GM13977 (cell line): ENCODE data around the gene MZT2B.
"Not testable (repeated sequence)": the region's sequence is repeated elsewhere in the genome, so short reads cannot be mapped to it uniquely, and the experiment has no call there.

Source experiments
- DNase-seq: peaks from one replicate; pipeline ENCODE4 v3.0.0; 2012; ENCODE audit warnings: low spot score
- in situ Hi-C: fragments of 300-500 bp; cut with MboI; formaldehyde crosslinking; loops from one replicate; pipeline ENCODE4 v1.12.0; 2022; ENCODE audit warnings: low sequenced_read_pairs, low pct_unique_long_range_greater_than_20kb, mixed read lengths, inconsistent platforms; ENCODE audit not compliant: unreplicated experiment
- TF ChIP-seq, protein P1 (sequence below): IDR thresholded peaks from 2 replicates; pipeline ENCODE4 v1.5.1; 2012; ENCODE audit warnings: mild to moderate bottlenecking, control low read depth; ENCODE audit not compliant: insufficient read depth; ENCODE audit errors: extremely low read depth, missing control alignments

Gene MZT2B

DNA sequence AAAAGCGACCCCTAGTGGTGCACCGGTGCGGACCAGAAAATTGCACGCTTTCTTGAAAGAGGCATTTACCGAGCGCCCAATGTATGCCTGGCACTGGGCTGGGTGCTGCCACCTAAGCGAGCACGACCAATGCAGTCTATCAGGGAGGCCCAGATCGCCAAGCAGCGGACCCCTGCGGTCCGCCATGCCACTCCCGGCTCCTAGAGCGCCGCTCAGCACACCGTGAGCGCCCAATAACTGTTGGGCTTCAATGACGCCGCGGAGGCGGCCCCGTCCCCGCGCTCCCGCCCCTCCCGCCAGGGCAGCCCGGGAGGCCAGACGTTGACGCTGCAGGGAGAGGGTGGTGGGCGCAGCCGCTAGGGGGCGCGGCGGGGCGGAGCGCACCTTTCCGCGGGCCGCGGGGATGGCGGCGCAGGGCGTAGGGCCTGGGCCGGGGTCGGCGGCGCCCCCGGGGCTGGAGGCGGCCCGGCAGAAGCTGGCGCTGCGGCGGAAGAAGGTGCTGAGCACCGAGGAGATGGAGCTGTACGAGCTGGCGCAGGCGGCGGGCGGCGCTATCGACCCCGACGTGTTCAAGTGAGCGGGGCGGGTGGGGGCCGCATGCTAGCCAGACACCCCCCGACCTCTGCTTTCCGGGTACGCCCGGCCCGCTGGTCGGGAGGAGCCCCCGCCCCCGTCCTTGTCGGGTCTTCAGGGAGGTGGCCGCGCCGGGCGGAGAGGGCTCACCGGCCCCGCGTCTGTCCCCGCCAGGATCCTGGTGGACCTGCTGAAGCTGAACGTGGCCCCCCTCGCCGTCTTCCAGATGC is at the start of gene MZT2B:
Gene MZT2B, plus strand, starts transcription at position 383 of the 803 bp plus-strand sequence. Its CDS starts 21 bp downstream, at position 404.
- DNase-seq: peak; percentile 95
- in situ Hi-C loops: not testable (repeated sequence)
- TF ChIP-seq, protein P1, sequence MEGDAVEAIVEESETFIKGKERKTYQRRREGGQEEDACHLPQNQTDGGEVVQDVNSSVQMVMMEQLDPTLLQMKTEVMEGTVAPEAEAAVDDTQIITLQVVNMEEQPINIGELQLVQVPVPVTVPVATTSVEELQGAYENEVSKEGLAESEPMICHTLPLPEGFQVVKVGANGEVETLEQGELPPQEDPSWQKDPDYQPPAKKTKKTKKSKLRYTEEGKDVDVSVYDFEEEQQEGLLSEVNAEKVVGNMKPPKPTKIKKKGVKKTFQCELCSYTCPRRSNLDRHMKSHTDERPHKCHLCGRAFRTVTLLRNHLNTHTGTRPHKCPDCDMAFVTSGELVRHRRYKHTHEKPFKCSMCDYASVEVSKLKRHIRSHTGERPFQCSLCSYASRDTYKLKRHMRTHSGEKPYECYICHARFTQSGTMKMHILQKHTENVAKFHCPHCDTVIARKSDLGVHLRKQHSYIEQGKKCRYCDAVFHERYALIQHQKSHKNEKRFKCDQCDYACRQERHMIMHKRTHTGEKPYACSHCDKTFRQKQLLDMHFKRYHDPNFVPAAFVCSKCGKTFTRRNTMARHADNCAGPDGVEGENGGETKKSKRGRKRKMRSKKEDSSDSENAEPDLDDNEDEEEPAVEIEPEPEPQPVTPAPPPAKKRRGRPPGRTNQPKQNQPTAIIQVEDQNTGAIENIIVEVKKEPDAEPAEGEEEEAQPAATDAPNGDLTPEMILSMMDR: peak; percentile 92

DNA sequence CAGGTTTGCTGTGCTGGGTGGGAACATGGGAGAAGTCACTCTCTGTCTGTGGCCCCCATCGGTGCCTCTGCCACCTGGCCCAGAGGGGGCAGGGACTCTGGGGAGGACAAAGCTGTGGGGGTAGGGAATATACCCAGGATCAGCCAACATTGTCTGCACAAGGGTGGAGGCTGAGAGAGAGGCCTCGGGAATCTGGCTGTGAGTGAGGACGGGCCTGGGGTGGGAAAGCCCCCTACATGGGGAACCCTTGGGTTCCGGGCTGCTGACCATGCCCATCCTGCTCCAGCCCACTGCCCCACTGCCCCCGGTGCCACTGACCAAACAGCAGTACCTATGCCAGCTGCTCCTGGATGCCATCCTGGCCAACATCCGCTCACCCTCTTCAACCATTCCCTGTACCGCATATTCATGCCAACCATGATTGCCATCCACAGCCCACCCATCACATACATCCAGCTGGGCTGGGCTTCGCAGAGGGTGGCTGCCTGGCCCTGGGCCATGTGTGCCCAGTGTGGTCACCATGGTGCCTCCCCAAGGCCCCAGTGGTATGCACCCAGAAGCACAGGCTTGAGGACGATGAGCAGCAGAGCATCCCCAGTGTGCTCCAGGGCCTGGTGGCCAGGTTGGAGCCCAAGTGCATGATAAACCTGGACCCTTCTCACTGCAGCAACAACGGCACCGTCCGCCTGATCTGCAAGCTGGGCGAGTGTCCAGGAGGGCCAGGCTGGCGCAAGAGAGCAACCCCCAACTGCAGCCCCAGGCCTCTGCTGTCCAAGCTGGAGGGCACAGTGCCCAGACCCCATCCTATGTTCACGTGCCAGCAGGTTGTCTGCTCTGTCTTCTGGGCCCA is 46.1 kb upstream of the MZT2B start:
- DNase-seq: no peak
- TF ChIP-seq, protein P1: no peak
- in situ Hi-C loops: no loop called here

DNA sequence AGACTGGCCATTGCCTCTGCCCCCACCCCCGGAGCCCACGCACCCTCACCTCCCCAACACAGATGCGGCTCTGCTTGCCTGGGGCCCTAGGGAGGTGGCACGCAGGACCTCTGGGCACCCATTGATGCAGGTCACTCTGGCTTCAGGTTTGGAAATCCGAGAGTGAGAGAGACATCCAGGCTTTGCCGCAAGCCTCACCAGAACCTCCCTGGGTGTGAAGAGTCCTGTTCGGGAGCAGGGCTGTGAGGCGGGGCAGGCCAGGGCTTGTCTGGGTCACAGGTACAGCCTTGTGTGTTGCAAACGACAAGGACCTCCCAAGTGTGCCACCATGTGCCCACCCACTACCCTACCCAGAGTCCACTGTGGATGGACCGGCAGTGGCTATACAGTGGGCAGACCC is 45.5 kb upstream of the MZT2B start:
- DNase-seq, in situ Hi-C loops: not testable (repeated sequence)

- DNase-seq, in situ Hi-C loops: not testable (repeated sequence)
Observed at GRCh38 chr2:130137118-130137517, 44.9 kb upstream of the MZT2B start.

- DNase-seq, in situ Hi-C loops: not testable (repeated sequence)
Observed at GRCh38 chr2:130138326-130138725, 43.7 kb upstream of the MZT2B start.

DNA sequence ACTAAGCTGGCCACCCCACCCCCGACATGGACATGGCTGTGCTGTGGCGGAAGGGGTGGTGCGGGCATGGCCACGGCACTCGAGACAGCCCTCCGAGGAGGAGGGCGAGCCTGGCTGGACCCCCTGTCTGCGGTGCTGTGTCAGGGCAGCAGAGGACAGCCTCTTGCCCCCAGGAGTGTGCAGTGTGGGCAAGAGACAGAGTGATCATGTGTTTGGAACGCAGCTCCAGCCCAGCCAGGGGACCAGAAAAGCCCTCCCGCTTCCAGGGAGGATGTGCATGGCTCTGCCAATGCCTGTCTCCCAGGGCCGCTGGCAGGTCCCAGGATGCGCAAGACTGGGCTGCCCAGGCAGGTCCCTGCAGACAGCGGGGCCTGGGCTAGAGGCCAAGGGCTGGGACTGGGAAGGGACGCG is 43.2 kb upstream of the MZT2B start:
- DNase-seq, in situ Hi-C loops: not testable (repeated sequence)

- in situ Hi-C loops, DNase-seq: not testable (repeated sequence)
Observed at GRCh38 chr2:130139331-130140280, 42.5 kb upstream of the MZT2B start.

GRCh38 chr2:130140516-130140915 is 41.5 kb upstream of the MZT2B start:
- in situ Hi-C loops, DNase-seq: not testable (repeated sequence)

- in situ Hi-C loops, DNase-seq: not testable (repeated sequence)
Observed at GRCh38 chr2:130141002-130141401, 41.1 kb upstream of the MZT2B start.

DNA sequence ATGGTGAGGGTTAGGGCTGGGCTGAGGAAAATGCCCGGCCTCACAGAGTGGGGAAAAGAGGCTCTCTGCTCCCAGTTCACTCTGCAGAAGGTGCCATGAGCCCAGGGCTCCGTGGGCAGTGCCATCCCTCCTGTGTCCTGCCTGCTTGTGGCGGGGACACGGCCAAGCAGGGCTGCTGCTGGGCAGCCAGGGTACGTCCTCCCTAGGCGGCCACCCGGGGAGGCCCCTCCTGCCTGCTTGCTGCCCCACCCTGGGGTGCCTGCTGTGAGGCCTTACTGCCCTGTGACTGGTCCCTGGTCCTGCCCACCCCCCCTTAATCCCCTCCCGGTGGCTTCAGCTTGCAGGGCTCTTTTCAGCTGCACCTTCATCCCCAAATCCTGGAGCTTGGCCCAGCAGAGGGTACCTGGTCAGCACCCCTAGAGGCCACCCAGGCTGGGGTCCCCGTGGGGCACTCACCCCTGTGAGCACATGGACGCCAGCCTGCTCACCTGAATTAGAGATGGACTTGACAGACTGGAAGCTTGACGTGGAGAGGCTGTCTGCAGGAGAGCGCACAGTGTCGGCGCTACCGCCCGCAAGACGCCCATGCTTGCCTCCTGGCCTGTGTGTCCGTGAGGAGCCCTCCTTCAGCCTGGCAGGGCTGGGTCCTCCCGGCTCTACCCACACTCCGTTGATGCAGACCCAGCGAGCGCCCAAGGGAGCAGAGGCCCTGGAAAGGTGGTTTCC is 40.3 kb upstream of the MZT2B start:
- in situ Hi-C loops, DNase-seq: not testable (repeated sequence)

- in situ Hi-C loops, DNase-seq: not testable (repeated sequence)
Observed at GRCh38 chr2:130142396-130143265, 39.4 kb upstream of the MZT2B start.

GRCh38 chr2:130143266-130144039 is 38.6 kb upstream of the MZT2B start:
- DNase-seq, in situ Hi-C loops: not testable (repeated sequence)
